ENCODE data around the gene POLE. TPM values are rescaled to one million over a fixed set of nuclear protein-coding genes. Genes with fewer than 3 reads are reported as not detected.

The POLE gene
- total RNA-seq, 4 donors from 2014 or later: 32.2 to 133 (median 44.4) TPM

DNA sequence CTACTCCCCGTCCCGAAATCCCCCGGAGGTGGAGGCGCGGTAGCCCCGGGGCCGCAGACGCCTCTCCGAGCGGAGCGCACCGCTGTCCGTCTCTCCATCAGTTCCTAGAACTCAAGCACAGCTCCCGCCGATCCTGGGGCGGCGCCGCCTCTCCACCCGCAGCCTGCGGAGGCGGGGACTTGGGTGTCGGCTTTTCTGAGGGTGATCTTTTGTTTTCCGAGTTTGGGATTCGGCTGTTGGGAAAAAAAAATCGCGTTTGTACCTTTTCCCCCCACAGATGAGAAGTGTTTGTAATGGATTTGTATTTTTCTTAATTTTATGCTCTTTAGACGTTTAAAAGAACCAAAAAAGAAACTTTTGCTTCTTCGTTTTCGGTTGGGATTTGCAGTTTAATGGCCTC is 103.4 kb downstream of the POLE start:
- TF ChIP-seq POLR2A (IDR thresholded peaks at IDR 0.05): no peak
- no peak for TF ChIP-seq EP300 (IDR thresholded peaks at IDR 0.05)
- TF ChIP-seq, protein P1, sequence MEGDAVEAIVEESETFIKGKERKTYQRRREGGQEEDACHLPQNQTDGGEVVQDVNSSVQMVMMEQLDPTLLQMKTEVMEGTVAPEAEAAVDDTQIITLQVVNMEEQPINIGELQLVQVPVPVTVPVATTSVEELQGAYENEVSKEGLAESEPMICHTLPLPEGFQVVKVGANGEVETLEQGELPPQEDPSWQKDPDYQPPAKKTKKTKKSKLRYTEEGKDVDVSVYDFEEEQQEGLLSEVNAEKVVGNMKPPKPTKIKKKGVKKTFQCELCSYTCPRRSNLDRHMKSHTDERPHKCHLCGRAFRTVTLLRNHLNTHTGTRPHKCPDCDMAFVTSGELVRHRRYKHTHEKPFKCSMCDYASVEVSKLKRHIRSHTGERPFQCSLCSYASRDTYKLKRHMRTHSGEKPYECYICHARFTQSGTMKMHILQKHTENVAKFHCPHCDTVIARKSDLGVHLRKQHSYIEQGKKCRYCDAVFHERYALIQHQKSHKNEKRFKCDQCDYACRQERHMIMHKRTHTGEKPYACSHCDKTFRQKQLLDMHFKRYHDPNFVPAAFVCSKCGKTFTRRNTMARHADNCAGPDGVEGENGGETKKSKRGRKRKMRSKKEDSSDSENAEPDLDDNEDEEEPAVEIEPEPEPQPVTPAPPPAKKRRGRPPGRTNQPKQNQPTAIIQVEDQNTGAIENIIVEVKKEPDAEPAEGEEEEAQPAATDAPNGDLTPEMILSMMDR (IDR thresholded peaks at IDR 0.05): no peak
- no peak overlapping the region for H3K4me3 ChIP-seq
- WGBS, 2 donors: 62 to 63% methylated on average over 22 to 24 of the region's 29 CpGs
- H3K4me1 ChIP-seq: peaks cover 0 to 29% (median 0%) of the 10 kb centered on the region in 4 donors
- peaks cover 0 to 2% of the 10 kb centered on the region in 2 donors for H3K27me3 ChIP-seq
- no peak overlapping the region for H3K27ac ChIP-seq
- peaks cover 0 to under 1% (median 0%) of the 10 kb centered on the region in 4 donors for H3K9me3 ChIP-seq
- H3K36me3 ChIP-seq: peaks cover 0 to 39% (median 0%) of the 10 kb centered on the region in 3 donors
- DNase-seq (ENCODE audit: low spot score in 2 of 2): no peak

- Histone ChIP-seq H3K4me1 (peaks cover 0 to 32% (median 0%) of the 10 kb centered on the region in 4 donors), H3K4me3 (peak overlapping the region in 1 of 4 donors; percentile 42), H3K27ac (no peak overlapping the region), H3K27me3 (no peaks in the 10 kb centered on the region), H3K9me3 (no peaks in the 10 kb centered on the region), H3K36me3 (peaks cover 0 to 43% (median 0%) of the 10 kb centered on the region in 3 donors)
- TF ChIP-seq, protein P1 (IDR thresholded peaks at IDR 0.05): no peak
- no peak for TF ChIP-seq EP300 (IDR thresholded peaks at IDR 0.05)
- TF ChIP-seq POLR2A (IDR thresholded peaks at IDR 0.05): no peak
- WGBS, 2 donors: 56 to 57% methylated on average over 5 to 48 of the region's 50 CpGs
- DNase-seq (ENCODE audit: low spot score in 2 of 2): no peak
These were observed 103.8 kb downstream of the POLE start for GRCh38 chr12:132583411-132583710.

DNA sequence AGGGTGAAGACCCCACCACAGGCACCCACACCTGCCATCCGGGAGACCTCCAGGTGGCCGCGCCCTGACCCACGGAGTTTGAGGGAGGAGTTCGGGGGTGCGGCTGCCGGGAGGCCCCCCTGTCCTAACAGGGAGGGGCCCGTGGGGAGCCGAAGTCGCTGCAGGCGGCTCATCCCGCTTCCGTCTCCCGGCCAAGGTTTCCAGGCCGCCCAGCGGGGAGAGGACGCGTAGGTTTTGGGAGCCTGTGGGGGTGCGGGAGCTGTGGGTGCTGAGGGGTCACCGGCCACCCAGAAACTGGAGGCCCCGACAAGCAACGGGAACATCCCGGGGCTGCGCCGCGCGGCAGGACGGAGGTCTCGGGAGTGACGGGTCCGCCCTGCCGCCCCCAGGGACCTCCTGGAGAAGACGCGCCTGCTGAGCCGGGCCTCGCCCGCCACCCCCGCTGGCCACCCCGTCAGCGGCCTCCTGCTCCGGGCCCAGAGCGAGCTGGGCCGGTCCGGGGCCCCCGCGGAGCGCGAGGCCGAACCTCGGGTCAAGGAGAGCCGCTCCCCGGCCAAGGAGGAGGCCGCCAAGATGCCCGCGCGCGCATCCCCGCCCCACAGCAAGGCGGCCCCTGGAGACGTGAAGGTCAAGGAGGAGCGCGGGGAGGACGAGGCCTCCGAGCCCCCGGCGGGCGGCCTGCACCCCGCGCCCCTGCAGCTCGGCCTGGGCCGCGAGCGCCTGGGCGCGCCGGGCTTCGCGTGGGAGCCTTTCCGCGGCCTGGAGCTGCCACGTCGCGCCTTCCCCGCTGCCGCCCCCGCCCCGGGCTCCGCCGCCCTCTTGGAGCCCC is 104.3 kb downstream of the POLE start:
- TF ChIP-seq EP300 (IDR thresholded peaks at IDR 0.05) (no peak), POLR2A (IDR thresholded peaks at IDR 0.05) (no peak)
- TF ChIP-seq, protein P1 (IDR thresholded peaks at IDR 0.05): no peak
- 32 to 60% methylated on average over 21 to 82 of the region's 89 CpGs for WGBS, 2 donors
- peaks cover 0 to 32% (median 0%) of the 10 kb centered on the region in 4 donors for H3K4me1 ChIP-seq
- no peak for DNase-seq (ENCODE audit: low spot score in 2 of 2)
- peak overlapping the region in 3 of 4 donors; percentile 10 to 42 (median 18) for H3K4me3 ChIP-seq
- no peaks in the 10 kb centered on the region for H3K27me3 ChIP-seq
- peaks cover 0 to 49% (median 0%) of the 10 kb centered on the region in 3 donors for H3K36me3 ChIP-seq
- no peaks in the 10 kb centered on the region for H3K9me3 ChIP-seq
- H3K27ac ChIP-seq: peak overlapping the region in 3 of 4 donors; percentile 36 to 74 (median 37)

DNA sequence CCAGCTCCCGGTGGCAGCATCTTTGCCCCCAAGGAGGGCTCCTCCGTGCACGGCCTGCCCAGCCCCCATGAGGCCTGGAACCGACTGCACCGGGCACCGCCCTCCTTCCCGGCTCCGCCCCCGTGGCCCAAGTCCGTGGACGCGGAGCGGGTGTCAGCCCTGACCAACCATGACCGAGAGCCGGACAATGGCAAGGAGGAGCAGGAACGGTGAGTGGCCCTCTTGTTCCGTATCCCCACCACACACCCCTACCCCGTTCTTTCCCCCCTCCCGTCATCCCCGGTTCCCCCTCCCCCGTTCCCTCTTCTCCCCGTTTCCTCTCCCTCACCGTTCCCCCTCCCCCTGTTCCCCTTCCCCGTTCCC is 105.1 kb downstream of the POLE start:
- H3K27ac ChIP-seq: peak overlapping the region in 1 of 4 donors; percentile 74
- no peak for DNase-seq (ENCODE audit: low spot score in 2 of 2)
- H3K4me1 ChIP-seq: peaks cover 0 to 32% (median 0%) of the 10 kb centered on the region in 4 donors
- WGBS, 2 donors: 42 to 49% methylated on average over 16 to 24 of the region's 24 CpGs
- H3K27me3 ChIP-seq: no peaks in the 10 kb centered on the region
- TF ChIP-seq EP300 (IDR thresholded peaks at IDR 0.05): no peak
- TF ChIP-seq, protein P1 (IDR thresholded peaks at IDR 0.05): no peak
- TF ChIP-seq POLR2A (IDR thresholded peaks at IDR 0.05): no peak
- H3K9me3 ChIP-seq: no peaks in the 10 kb centered on the region
- peaks cover 0 to 56% (median 0%) of the 10 kb centered on the region in 3 donors for H3K36me3 ChIP-seq
- H3K4me3 ChIP-seq: peak overlapping the region in 3 of 4 donors; percentile 10 to 42 (median 18)

GRCh38 chr12:132581348-132582057 is 105.6 kb downstream of the POLE start:
- DNase-seq (ENCODE audit: low spot score in 2 of 2): no peak
- no peak for TF ChIP-seq EP300 (IDR thresholded peaks at IDR 0.05)
- TF ChIP-seq POLR2A (IDR thresholded peaks at IDR 0.05): no peak
- TF ChIP-seq, protein P1 (IDR thresholded peaks at IDR 0.05): no peak
- H3K4me1 ChIP-seq: peaks cover 0 to 32% (median 0%) of the 10 kb centered on the region in 4 donors
- no peak overlapping the region for H3K4me3 ChIP-seq
- peaks cover 0 to 62% (median 0%) of the 10 kb centered on the region in 3 donors for H3K36me3 ChIP-seq
- no peaks in the 10 kb centered on the region for H3K9me3 ChIP-seq
- H3K27me3 ChIP-seq: no peaks in the 10 kb centered on the region
- WGBS, 2 donors: 81 to 100% methylated on average over 1 to 12 of the region's 17 CpGs
- H3K27ac ChIP-seq: peak overlapping the region in 1 of 4 donors; percentile 74
